HepG2 (cell line): ENCODE measurements around the gene PIK3CB. TPM values are rescaled to one million over a fixed set of nuclear protein-coding genes. Genes with fewer than 3 reads are reported as not detected.

ENCODE experiments used
- ATAD3A ChIP-seq: sonication (generic); formaldehyde crosslinking; IDR thresholded peaks from 2 replicates; pipeline ENCODE4 v1.4.0; 2020; ENCODE audit warnings: missing genetic modification reagents
- CBX5 ChIP-seq: sonication (generic); formaldehyde crosslinking; IDR thresholded peaks from 2 replicates; pipeline ENCODE4 v1.4.0; 2020; ENCODE audit warnings: missing genetic modification reagents, borderline replicate concordance
- FOXO1 ChIP-seq: sonication (generic); formaldehyde crosslinking; IDR thresholded peaks from 2 replicates; pipeline ENCODE4 v1.4.0; 2020; ENCODE audit warnings: missing genetic modification reagents
- HNRNPH1 ChIP-seq: fragments of 200-400 bp; formaldehyde crosslinking; optimal IDR thresholded peaks from 2 replicates; pipeline ENCODE3; 2017; ENCODE audit warnings: mild to moderate bottlenecking, low read depth, low read length
- MATR3 ChIP-seq: sonication (generic); formaldehyde crosslinking; IDR thresholded peaks from 2 replicates; pipeline ENCODE4 v1.4.0; 2020; ENCODE audit warnings: missing genetic modification reagents
- MXD3 ChIP-seq: IDR thresholded peaks from 2 replicates; pipeline ENCODE4 v1.6.1; 2016; ENCODE audit warnings: mild to moderate bottlenecking, missing biosample characterization, missing genetic modification reagents
- NR2F6 ChIP-seq, 2 experiments: IDR thresholded peaks; 2 replicates each; pipeline ENCODE4 v1.6.1; 2016; ENCODE audit warnings: antibody characterized with exemption in 1 of 2, mild to moderate bottlenecking in 1 of 2
- POLR2AphosphoS5 ChIP-seq: IDR thresholded peaks from 2 replicates; pipeline ENCODE4 v1.6.1; 2012; ENCODE audit warnings: low read depth, low read length
- RARA ChIP-seq: IDR thresholded peaks from 2 replicates; pipeline ENCODE4 v1.6.1; 2016; ENCODE audit warnings: missing genetic modification reagents, missing compliant biosample characterization
- SAP130 ChIP-seq: IDR thresholded peaks from 2 replicates; pipeline ENCODE4 v1.6.1; 2016; ENCODE audit warnings: low read depth
- ZFP37 ChIP-seq: sonication (generic); formaldehyde crosslinking; IDR thresholded peaks from 2 replicates; pipeline ENCODE4 v1.4.0; 2020; ENCODE audit warnings: missing genetic modification reagents, borderline replicate concordance
- ZMAT3 ChIP-seq: sonication (generic); formaldehyde crosslinking; conservative IDR thresholded peaks from 2 replicates; pipeline ENCODE4 v1.7.0; 2021; ENCODE audit warnings: missing genetic modification reagents
- ZNF652 ChIP-seq: IDR thresholded peaks from 2 replicates; pipeline ENCODE4 v1.6.1; 2016; ENCODE audit warnings: low read depth, borderline replicate concordance
- ZNF839 ChIP-seq: sonication (generic); formaldehyde crosslinking; IDR thresholded peaks from 2 replicates; pipeline ENCODE4 v1.4.0; 2020; ENCODE audit warnings: missing genetic modification reagents, mild to moderate bottlenecking, borderline replicate concordance
- ZNF891 ChIP-seq: sonication (generic); formaldehyde crosslinking; IDR thresholded peaks from 2 replicates; pipeline ENCODE4 v1.5.0; 2020; ENCODE audit warnings: mild to moderate bottlenecking, missing genetic modification reagents
- polyA plus RNA-seq, 8 experiments: library from polyadenylated mRNA; depleted of rRNA in 3 of 8; stranded (reverse) in 7 of 8; unstranded in 1 of 8; fragments of >200 nt; fragmentation: Illumina TruSeq in 4 of 8; extraction: Trizol in 4 of 8; gene quantifications; 2 replicates each; pipeline versions ENCODE4 v1.2.1 to v1.2.3, GENCODE V29; 2011 to 2016; ENCODE audit warnings: low read depth in 4 of 8, missing spikeins in 1 of 8, mixed read lengths in 1 of 8; ENCODE audit not compliant: insufficient read depth in 1 of 8
- total RNA-seq, 5 experiments: library from RNA; depleted of rRNA; stranded (reverse); fragments of >200 nt; fragmentation: Illumina TruSeq; extraction: Trizol; gene quantifications; 2 replicates each; pipeline ENCODE4 v1.2.3, GENCODE V29; 2016; ENCODE audit warnings: low read depth in 1 of 5
- TF ChIP-seq, protein P1 (sequence below): IDR thresholded peaks from 2 replicates; pipeline ENCODE4 v1.6.1; 2016; ENCODE audit warnings: missing compliant biosample characterization, missing genetic modification reagents, borderline replicate concordance
- TF ChIP-seq, protein P2 (sequence below): IDR thresholded peaks from 2 replicates; pipeline ENCODE4 v1.6.1; 2018; ENCODE audit warnings: missing genetic modification reagents
- TF ChIP-seq, protein P3 (sequence below): sonication (generic); formaldehyde crosslinking; IDR thresholded peaks from 2 replicates; pipeline ENCODE4; 2020; ENCODE audit warnings: missing genetic modification reagents, mild to moderate bottlenecking, borderline replicate concordance
- TF ChIP-seq, protein P4 (sequence below), 2 experiments: sonication (generic) in 1 of 2; formaldehyde crosslinking in 1 of 2; IDR thresholded peaks; 2 replicates each; pipeline versions ENCODE4 v1.5.1 to v1.6.1; 2011 to 2020; ENCODE audit warnings: borderline replicate concordance in 1 of 2, low read depth in 1 of 2, low read length in 1 of 2, mild to moderate bottlenecking in 1 of 2, missing genetic modification reagents in 1 of 2, moderate library complexity in 1 of 2

PIK3CB gene
- total and polyA plus RNA-seq, 2 of the 13 experiments (the other 11 are each of a cell fraction or from before 2014, with no cell fraction given) = 6.6 to 18.7 TPM

GRCh38 chr3:138833899-138834595 is 681 bp downstream of the PIK3CB start (continued):
- TF ChIP-seq ZMAT3 (CRISPR knock-in tag) = no peak; the same call in 1 of the 2 replicates
- no peak for TF ChIP-seq FOXO1
- 0 out of 2 replicates have a peak, but pooled peaks have one; percentile 17 for TF ChIP-seq CBX5 (CRISPR knock-in tag)
- no peak for TF ChIP-seq MATR3 (CRISPR knock-in tag)
- TF ChIP-seq NR2F6 (IDR thresholded peaks at IDR 0.05) = no peak
- 0 out of 2 replicates have a peak, but pooled peaks have one; percentile 33 for TF ChIP-seq NR2F6 (CRISPR knock-in tag; IDR thresholded peaks at IDR 0.05)
- peak; percentile 5; the same call in 1 of the 2 replicates for TF ChIP-seq MXD3
- no peak for TF ChIP-seq HNRNPH1
- TF ChIP-seq, protein P1, sequence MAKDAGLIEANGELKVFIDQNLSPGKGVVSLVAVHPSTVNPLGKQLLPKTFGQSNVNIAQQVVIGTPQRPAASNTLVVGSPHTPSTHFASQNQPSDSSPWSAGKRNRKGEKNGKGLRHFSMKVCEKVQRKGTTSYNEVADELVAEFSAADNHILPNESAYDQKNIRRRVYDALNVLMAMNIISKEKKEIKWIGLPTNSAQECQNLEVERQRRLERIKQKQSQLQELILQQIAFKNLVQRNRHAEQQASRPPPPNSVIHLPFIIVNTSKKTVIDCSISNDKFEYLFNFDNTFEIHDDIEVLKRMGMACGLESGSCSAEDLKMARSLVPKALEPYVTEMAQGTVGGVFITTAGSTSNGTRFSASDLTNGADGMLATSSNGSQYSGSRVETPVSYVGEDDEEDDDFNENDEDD (CRISPR knock-in tag) = no peak
- no peak for TF ChIP-seq ATAD3A (CRISPR knock-in tag)
- no peak for TF ChIP-seq POLR2AphosphoS5
- TF ChIP-seq, protein P2, sequence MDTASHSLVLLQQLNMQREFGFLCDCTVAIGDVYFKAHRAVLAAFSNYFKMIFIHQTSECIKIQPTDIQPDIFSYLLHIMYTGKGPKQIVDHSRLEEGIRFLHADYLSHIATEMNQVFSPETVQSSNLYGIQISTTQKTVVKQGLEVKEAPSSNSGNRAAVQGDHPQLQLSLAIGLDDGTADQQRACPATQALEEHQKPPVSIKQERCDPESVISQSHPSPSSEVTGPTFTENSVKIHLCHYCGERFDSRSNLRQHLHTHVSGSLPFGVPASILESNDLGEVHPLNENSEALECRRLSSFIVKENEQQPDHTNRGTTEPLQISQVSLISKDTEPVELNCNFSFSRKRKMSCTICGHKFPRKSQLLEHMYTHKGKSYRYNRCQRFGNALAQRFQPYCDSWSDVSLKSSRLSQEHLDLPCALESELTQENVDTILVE = no peak; the same call in 1 of the 2 replicates
- TF ChIP-seq RARA = no peak
- TF ChIP-seq ZNF839 (CRISPR knock-in tag) = 0 out of 2 replicates have a peak, but pooled peaks have one; percentile 6
- TF ChIP-seq, protein P3, sequence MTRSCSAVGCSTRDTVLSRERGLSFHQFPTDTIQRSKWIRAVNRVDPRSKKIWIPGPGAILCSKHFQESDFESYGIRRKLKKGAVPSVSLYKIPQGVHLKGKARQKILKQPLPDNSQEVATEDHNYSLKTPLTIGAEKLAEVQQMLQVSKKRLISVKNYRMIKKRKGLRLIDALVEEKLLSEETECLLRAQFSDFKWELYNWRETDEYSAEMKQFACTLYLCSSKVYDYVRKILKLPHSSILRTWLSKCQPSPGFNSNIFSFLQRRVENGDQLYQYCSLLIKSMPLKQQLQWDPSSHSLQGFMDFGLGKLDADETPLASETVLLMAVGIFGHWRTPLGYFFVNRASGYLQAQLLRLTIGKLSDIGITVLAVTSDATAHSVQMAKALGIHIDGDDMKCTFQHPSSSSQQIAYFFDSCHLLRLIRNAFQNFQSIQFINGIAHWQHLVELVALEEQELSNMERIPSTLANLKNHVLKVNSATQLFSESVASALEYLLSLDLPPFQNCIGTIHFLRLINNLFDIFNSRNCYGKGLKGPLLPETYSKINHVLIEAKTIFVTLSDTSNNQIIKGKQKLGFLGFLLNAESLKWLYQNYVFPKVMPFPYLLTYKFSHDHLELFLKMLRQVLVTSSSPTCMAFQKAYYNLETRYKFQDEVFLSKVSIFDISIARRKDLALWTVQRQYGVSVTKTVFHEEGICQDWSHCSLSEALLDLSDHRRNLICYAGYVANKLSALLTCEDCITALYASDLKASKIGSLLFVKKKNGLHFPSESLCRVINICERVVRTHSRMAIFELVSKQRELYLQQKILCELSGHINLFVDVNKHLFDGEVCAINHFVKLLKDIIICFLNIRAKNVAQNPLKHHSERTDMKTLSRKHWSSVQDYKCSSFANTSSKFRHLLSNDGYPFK (CRISPR knock-in tag) = no peak
- TF ChIP-seq ZFP37 = no peak
- TF ChIP-seq SAP130 = 0 out of 2 replicates have a peak, but pooled peaks have one; percentile 55
- TF ChIP-seq, protein P4, sequence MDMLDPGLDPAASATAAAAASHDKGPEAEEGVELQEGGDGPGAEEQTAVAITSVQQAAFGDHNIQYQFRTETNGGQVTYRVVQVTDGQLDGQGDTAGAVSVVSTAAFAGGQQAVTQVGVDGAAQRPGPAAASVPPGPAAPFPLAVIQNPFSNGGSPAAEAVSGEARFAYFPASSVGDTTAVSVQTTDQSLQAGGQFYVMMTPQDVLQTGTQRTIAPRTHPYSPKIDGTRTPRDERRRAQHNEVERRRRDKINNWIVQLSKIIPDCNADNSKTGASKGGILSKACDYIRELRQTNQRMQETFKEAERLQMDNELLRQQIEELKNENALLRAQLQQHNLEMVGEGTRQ (IDR thresholded peaks at IDR 0.05; ENCODE audit: low read depth, low read length) = no peak
- TF ChIP-seq, protein P4 (CRISPR knock-in tag; IDR thresholded peaks at IDR 0.05; ENCODE audit: borderline replicate concordance) = no peak
- TF ChIP-seq ZNF652 (CRISPR knock-in tag) = no peak
- TF ChIP-seq ZNF891 (CRISPR knock-in tag) = no peak
